ENCODE measurements around the gene CSHL1.

CSHL1 gene

GRCh38 chr17:63955791-63956190 lies 44.7 kb upstream of the CSHL1 start:
- TF ChIP-seq, protein P1, sequence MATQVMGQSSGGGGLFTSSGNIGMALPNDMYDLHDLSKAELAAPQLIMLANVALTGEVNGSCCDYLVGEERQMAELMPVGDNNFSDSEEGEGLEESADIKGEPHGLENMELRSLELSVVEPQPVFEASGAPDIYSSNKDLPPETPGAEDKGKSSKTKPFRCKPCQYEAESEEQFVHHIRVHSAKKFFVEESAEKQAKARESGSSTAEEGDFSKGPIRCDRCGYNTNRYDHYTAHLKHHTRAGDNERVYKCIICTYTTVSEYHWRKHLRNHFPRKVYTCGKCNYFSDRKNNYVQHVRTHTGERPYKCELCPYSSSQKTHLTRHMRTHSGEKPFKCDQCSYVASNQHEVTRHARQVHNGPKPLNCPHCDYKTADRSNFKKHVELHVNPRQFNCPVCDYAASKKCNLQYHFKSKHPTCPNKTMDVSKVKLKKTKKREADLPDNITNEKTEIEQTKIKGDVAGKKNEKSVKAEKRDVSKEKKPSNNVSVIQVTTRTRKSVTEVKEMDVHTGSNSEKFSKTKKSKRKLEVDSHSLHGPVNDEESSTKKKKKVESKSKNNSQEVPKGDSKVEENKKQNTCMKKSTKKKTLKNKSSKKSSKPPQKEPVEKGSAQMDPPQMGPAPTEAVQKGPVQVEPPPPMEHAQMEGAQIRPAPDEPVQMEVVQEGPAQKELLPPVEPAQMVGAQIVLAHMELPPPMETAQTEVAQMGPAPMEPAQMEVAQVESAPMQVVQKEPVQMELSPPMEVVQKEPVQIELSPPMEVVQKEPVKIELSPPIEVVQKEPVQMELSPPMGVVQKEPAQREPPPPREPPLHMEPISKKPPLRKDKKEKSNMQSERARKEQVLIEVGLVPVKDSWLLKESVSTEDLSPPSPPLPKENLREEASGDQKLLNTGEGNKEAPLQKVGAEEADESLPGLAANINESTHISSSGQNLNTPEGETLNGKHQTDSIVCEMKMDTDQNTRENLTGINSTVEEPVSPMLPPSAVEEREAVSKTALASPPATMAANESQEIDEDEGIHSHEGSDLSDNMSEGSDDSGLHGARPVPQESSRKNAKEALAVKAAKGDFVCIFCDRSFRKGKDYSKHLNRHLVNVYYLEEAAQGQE (IDR thresholded peaks at IDR 0.05; ENCODE audit: insufficient read depth in 1 of 2, low read depth in 2 of 2, low read length in 2 of 2): no peak
- TF ChIP-seq TAF1 (IDR thresholded peaks at IDR 0.05; ENCODE audit: borderline replicate concordance, insufficient read depth, low read length) (no peak), POLR2AphosphoS5 (IDR thresholded peaks at IDR 0.05; ENCODE audit: low read depth, low read length) (no peak), SIN3A (IDR thresholded peaks at IDR 0.05; ENCODE audit: borderline replicate concordance, insufficient read depth, low read length) (no peak), FOXP2 (optimal IDR thresholded peaks at IDR 0.05; ENCODE audit: borderline replicate concordance, extremely low read depth, extremely low read length, insufficient read depth) (no peak)

GRCh38 chr17:63955232-63955631 lies 44.2 kb upstream of the CSHL1 start:
- TF ChIP-seq, protein P1 (IDR thresholded peaks at IDR 0.05; ENCODE audit: insufficient read depth in 1 of 2, low read depth in 2 of 2, low read length in 2 of 2): no peak
- TF ChIP-seq FOXP2 (optimal IDR thresholded peaks at IDR 0.05; ENCODE audit: borderline replicate concordance, extremely low read depth, extremely low read length, insufficient read depth) (no peak), POLR2AphosphoS5 (IDR thresholded peaks at IDR 0.05; ENCODE audit: low read depth, low read length) (no peak), SIN3A (IDR thresholded peaks at IDR 0.05; ENCODE audit: borderline replicate concordance, insufficient read depth, low read length) (no peak), TAF1 (IDR thresholded peaks at IDR 0.05; ENCODE audit: borderline replicate concordance, insufficient read depth, low read length) (no peak)

- TF ChIP-seq SIN3A (IDR thresholded peaks at IDR 0.05; ENCODE audit: borderline replicate concordance, insufficient read depth, low read length): no peak
- no peak for TF ChIP-seq POLR2AphosphoS5 (IDR thresholded peaks at IDR 0.05; ENCODE audit: low read depth, low read length)
- no peak for TF ChIP-seq TAF1 (IDR thresholded peaks at IDR 0.05; ENCODE audit: borderline replicate concordance, insufficient read depth, low read length)
- TF ChIP-seq, protein P1 (IDR thresholded peaks at IDR 0.05; ENCODE audit: insufficient read depth in 1 of 2, low read depth in 2 of 2, low read length in 2 of 2): no peak
- no peak for TF ChIP-seq FOXP2 (optimal IDR thresholded peaks at IDR 0.05; ENCODE audit: borderline replicate concordance, extremely low read depth, extremely low read length, insufficient read depth)
These were observed 43.5 kb upstream of the CSHL1 start for GRCh38 chr17:63954402-63955063.

- TF ChIP-seq SIN3A (IDR thresholded peaks at IDR 0.05; ENCODE audit: borderline replicate concordance, insufficient read depth, low read length): no peak
- no peak for TF ChIP-seq TAF1 (IDR thresholded peaks at IDR 0.05; ENCODE audit: borderline replicate concordance, insufficient read depth, low read length)
- TF ChIP-seq, protein P1 (IDR thresholded peaks at IDR 0.05; ENCODE audit: insufficient read depth in 1 of 2, low read depth in 2 of 2, low read length in 2 of 2): no peak
- no peak for TF ChIP-seq POLR2AphosphoS5 (IDR thresholded peaks at IDR 0.05; ENCODE audit: low read depth, low read length)
- no peak for TF ChIP-seq FOXP2 (optimal IDR thresholded peaks at IDR 0.05; ENCODE audit: borderline replicate concordance, extremely low read depth, extremely low read length, insufficient read depth)
These were observed 40.2 kb upstream of the CSHL1 start for GRCh38 chr17:63950940-63951907.
